ENCODE data around the gene JAK1.

DNA sequence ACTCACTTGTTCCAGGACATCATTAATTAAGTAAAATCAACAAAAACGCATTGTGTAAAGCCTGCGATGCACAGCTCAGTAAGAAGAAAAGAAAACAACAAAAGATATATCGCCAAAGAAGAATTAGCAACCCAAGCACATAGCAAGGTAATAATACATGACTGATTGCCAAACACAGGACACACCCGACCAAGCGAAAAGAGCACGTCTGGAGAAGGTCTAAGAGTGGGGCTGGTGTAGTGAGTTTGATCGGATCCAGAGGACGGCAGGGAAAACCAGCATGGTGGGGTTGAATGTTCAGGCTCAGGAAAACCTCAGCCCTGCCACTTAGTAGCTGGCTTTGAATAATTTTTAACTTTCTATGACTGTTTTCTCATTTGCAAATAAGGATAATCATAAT is 69.8 kb downstream of the JAK1 start:
- TF ChIP-seq, protein P1, sequence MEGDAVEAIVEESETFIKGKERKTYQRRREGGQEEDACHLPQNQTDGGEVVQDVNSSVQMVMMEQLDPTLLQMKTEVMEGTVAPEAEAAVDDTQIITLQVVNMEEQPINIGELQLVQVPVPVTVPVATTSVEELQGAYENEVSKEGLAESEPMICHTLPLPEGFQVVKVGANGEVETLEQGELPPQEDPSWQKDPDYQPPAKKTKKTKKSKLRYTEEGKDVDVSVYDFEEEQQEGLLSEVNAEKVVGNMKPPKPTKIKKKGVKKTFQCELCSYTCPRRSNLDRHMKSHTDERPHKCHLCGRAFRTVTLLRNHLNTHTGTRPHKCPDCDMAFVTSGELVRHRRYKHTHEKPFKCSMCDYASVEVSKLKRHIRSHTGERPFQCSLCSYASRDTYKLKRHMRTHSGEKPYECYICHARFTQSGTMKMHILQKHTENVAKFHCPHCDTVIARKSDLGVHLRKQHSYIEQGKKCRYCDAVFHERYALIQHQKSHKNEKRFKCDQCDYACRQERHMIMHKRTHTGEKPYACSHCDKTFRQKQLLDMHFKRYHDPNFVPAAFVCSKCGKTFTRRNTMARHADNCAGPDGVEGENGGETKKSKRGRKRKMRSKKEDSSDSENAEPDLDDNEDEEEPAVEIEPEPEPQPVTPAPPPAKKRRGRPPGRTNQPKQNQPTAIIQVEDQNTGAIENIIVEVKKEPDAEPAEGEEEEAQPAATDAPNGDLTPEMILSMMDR (IDR thresholded peaks at IDR 0.05; ENCODE audit: insufficient read depth, low read depth, low read length): no peak
- no peak for TF ChIP-seq EZH2 (IDR thresholded peaks at IDR 0.05; ENCODE audit: insufficient read depth, low read length)
